Heart left ventricle (tissue), 16 donors: ENCODE measurements around the gene ELAVL1. TPM values are rescaled to one million over a fixed set of nuclear protein-coding genes. Genes with fewer than 3 reads are reported as not detected.
"Not testable (repeated sequence)": the region's sequence is repeated elsewhere in the genome, so short reads cannot be mapped to it uniquely, and the experiment has no call there.

ENCODE experiments used
- ATAC-seq, 4 donors: fragments of 200-7000 bp; cut with Tn5 transposase; one replicate each; pipeline ENCODE4 v1.9.1; 2020 to 2022; ENCODE audit warnings: moderate library complexity in 4 of 4, mild to moderate bottlenecking in 3 of 4, moderate number of reproducible peaks in 1 of 4
- DNase-seq, 5 donors: peaks; one replicate each; pipeline ENCODE4 v3.0.0-alpha.2; 2020
- H3K27ac ChIP-seq, 12 donors: fragments of 200-600 bp; sonication (generic) in 4 of 12; one replicate each; pipeline versions ENCODE4 v1.5.0 to v1.8.0; 2016 to 2022; ENCODE audit warnings: mild to moderate bottlenecking in 2 of 12
- H3K27me3 ChIP-seq, 9 donors: fragments of 200-600 bp; sonication (generic) in 2 of 9; one replicate each; pipeline versions ENCODE4 v1.5.1 to v1.8.0; 2016 to 2022; ENCODE audit warnings: mild to moderate bottlenecking in 3 of 9
- H3K36me3 ChIP-seq, 9 donors: fragments of 200-600 bp; sonication (generic) in 2 of 9; one replicate each; pipeline versions ENCODE4 v1.5.0 to v1.8.0; 2018 to 2022; ENCODE audit warnings: mild to moderate bottlenecking in 2 of 9
- H3K4me1 ChIP-seq, 12 donors: fragments of 200-600 bp; sonication (generic) in 4 of 12; one replicate each; pipeline versions ENCODE4 v1.5.0 to v1.8.0; 2016 to 2022; ENCODE audit warnings: mild to moderate bottlenecking in 3 of 12
- H3K4me3 ChIP-seq, 12 donors: fragments of 200-600 bp; sonication (generic) in 4 of 12; one replicate each; pipeline versions ENCODE4 v1.5.0 to v1.8.0; 2017 to 2022; ENCODE audit warnings: mild to moderate bottlenecking in 9 of 12, moderate library complexity in 4 of 12
- H3K9me3 ChIP-seq, 12 donors: fragments of 200-600 bp; sonication (generic) in 4 of 12; one replicate each; pipeline versions ENCODE4 v1.5.0 to v1.8.0; 2016 to 2022; ENCODE audit warnings: mild to moderate bottlenecking in 1 of 12
- CTCF ChIP-seq, 12 donors: fragments of 200-600 bp; sonication (generic) in 4 of 12; IDR thresholded peaks; one replicate each; pipeline versions ENCODE4 v1.5.0 to v1.8.0; 2018 to 2022; ENCODE audit warnings: antibody characterized with exemption in 12 of 12, mild to moderate bottlenecking in 5 of 12
- POLR2A ChIP-seq, 2 donors: fragments of 450-650 bp; IDR thresholded peaks; one replicate each; pipeline ENCODE4 v1.6.1; 2017; ENCODE audit warnings: antibody characterized with exemption in 2 of 2, mild to moderate bottlenecking in 2 of 2, moderate library complexity in 2 of 2
- WGBS, 4 donors: extraction: QIAGEN DNeasy Blood & Tissue Kit in 2 of 4; methylation state at CpG; one replicate each; pipeline versions ENCODE4 v1.1.5 to v1.1.7; 2013 to 2018; 5-methylcytosine and 5-hydroxymethylcytosine counted together
- intact Hi-C, 10 donors: fragments of 100-400 bp; cut with DNase I; formaldehyde crosslinking; loops; one replicate each; pipeline versions ENCODE4 v1.11.1 to v1.14.2; 2022
- polyA plus RNA-seq, 2 donors: library from polyadenylated mRNA; stranded (reverse); fragments of 200-250 nt; gene quantifications; one replicate each; pipeline ENCODE4 v1.2.3, GENCODE V29; 2013
- total RNA-seq, 9 donors: library from RNA; depleted of rRNA in 2 of 9; stranded (reverse); fragments of >200 nt in 2 of 9; fragmentation: NEBNext Ultra II Directional in 3 of 9; extraction: Animal tissue kit (Norgen Biotek cat#: 25700) in 3 of 9; gene quantifications; one replicate each; pipeline versions ENCODE4 v1.1.0 to v1.2.4, GENCODE V29; 2016 to 2023
- donor health status: ischemic (EF 13 %, LVEDD 7.1; RV severe dilation, severe dysfunction).
- donor health status: healthy with polysubstance abuse.
- donor health status: DM: no; HTN: yes; CAD: no.
- donor health status: DM: no; HTN: no; CAD: no.
- donor health status: ischemic (EF 25% LVEDD 6.9; RV normal size, moderate dysfunction).
- donor health status: ischemic (EF 25% LVEDD 5.7; RV mildly dilated, moderate dysfunction).
- donor health status: healthy.
- donor health status: DM: yes; HTN: yes; CAD: no.
- donor health status: ischemic (EF 35%, LVEDD 5.7; RV mildly dilated, moderate dysfunction).
- donor health status: nonischemic (EF 11% LVEDD 7.7; RV severe dilation, severe dysfunction).
- donor health status: DM: yes; HTN: yes; CAD: no.
- donor health status: PGD.
- donor health status: ischemic (EF 29% LVEDD 5.4; RV normal size, mild dysfunction).
- donor health status: nonischemic (EF 23%, LVEDD 6.1; RV moderate dilation, normal function).

ELAVL1 gene
- total and polyA plus RNA-seq, 11 donors: 9.8 to 62.0 (median 52.6) TPM

DNA sequence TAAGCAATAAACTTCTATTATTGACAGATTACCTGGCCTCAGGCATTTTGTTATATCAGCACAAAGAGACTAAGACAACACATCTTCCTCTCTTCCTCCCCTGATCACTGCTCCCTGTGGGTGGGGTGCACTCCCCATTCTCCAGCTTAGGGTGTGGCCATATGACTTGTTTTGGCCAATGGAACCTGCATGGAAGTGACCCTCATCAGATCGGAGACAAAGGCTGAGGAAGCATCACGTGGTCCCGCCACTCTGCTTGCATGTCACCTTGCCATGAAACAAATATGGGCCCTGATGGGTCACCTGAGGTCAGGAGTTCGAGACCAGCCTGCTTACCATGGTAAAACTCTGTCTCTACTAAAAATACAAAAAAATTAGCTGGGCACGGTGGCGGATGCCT is 33.4 kb upstream of the ELAVL1 start:
- Histone ChIP-seq H3K36me3 (no peaks in the 10 kb centered on the region), H3K4me3 (no peak overlapping the region), H3K27ac (no peak overlapping the region), H3K9me3 (no peaks in the 10 kb centered on the region), H3K27me3 (peaks cover 0 to 21% (median 0%) of the 10 kb centered on the region in 9 donors), H3K4me1 (no peaks in the 10 kb centered on the region)
- intact Hi-C loops: no loop called here
- ATAC-seq (no peak), DNase-seq (no peak)
- WGBS, 4 donors: 73 to 86% (median 79%) methylated on average over 6 of the region's 6 CpGs
- no peak for TF ChIP-seq POLR2A (IDR thresholded peaks at IDR 0.05)

DNA sequence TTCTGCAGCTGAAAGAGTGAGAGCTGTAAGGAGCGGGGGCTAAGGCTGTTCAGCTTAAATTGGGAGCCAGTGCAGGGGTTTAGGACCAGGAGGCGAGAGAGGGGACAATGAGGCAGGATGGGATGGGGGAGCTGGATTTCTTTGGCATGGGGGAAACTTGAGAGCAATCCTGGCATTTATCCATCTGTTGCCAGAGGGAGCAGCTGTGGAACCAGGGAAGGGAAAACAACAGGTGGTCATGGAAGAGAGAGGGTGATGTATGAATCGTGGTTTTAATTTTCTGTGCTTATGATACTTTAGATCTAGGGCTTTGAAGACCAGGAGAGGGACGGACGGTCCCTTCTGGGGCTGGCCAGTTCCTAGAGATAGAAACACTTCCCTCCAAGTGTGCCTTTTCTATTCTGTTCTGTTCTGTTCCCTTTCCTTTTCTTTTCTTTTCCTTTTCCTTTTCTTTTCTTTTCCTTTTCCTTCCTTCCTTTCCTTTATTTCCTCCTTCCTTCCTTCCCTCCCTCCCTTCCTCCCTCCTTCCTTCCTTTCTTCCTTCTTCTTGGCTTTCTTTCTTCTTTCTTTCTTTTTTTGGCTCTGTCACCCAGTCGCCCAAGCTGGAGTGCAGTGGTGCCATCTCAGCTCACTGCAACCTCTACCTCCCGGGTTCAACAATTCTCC is 31.1 kb upstream of the ELAVL1 start:
- intact Hi-C loops: no loop called here
- TF ChIP-seq CTCF (IDR thresholded peaks at IDR 0.05) (no peak), POLR2A (IDR thresholded peaks at IDR 0.05) (no peak)

GRCh38 chr19:8034178-8034525 is 28.7 kb upstream of the ELAVL1 start:
- intact Hi-C loops: no loop called here
- no peaks in the 10 kb centered on the region for H3K9me3 ChIP-seq
- peaks cover 0 to 19% (median 0%) of the 10 kb centered on the region in 9 donors for H3K27me3 ChIP-seq
- H3K27ac ChIP-seq: no peak overlapping the region
- ATAC-seq (no peak), DNase-seq (no peak)
- TF ChIP-seq POLR2A (IDR thresholded peaks at IDR 0.05): no peak
- TF ChIP-seq CTCF (IDR thresholded peaks at IDR 0.05): no peak
- 77 to 93% (median 90%) methylated on average over 6 of the region's 6 CpGs for WGBS, 4 donors
- no peaks in the 10 kb centered on the region for H3K36me3 ChIP-seq
- no peak overlapping the region for H3K4me3 ChIP-seq
- H3K4me1 ChIP-seq: peaks cover 0 to under 1% (median 0%) of the 10 kb centered on the region in 12 donors

More for the DNA sequence above, 31.1 kb upstream of the ELAVL1 start:
- Histone ChIP-seq H3K4me1 (no peaks in the 10 kb centered on the region), H3K27ac (no peak overlapping the region), H3K9me3 (no peaks in the 10 kb centered on the region), H3K27me3 (peaks cover 0 to 21% (median 0%) of the 10 kb centered on the region in 9 donors), H3K4me3 (no peak overlapping the region), H3K36me3 (no peaks in the 10 kb centered on the region)
- ATAC-seq (no peak), DNase-seq (no peak)
- WGBS, 4 donors: 64 to 76% (median 72%) methylated on average over 7 of the region's 7 CpGs

- H3K4me1 ChIP-seq, ATAC-seq, H3K36me3 ChIP-seq, H3K9me3 ChIP-seq, intact Hi-C loops, DNase-seq, H3K4me3 ChIP-seq, H3K27ac ChIP-seq: not testable (repeated sequence)
- H3K27me3 ChIP-seq: peaks cover 0 to 13% (median 0%) of the 10 kb centered on the region in 9 donors
- WGBS, 4 donors: 57 to 68% (median 64%) methylated on average over 22 of the region's 22 CpGs
Observed at GRCh38 chr19:8033287-8034177, 28.1 kb upstream of the ELAVL1 start.

DNA sequence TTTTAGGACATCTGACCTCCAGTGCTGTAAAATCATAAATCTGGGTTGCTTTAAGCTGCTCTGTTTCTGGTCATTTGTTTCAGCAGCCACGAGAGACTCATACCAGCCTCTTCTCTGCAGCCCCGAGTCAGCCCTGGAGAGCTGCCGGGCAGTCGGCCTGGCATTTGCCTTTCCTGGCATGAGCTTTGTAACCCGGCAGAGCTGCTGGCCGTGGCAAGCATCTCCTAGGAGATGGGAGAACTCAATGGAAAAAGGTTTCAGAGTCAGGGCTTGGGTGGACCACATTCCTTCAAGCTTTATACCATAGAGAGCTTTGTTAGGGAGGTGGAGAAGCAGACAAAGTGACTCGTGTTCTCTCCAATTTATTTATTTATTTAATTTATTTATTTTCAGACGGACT is 25.5 kb upstream of the ELAVL1 start:
- 75 to 88% (median 85%) methylated on average over 8 of the region's 8 CpGs for WGBS, 4 donors
- TF ChIP-seq CTCF (IDR thresholded peaks at IDR 0.05): no peak
- no peak for TF ChIP-seq POLR2A (IDR thresholded peaks at IDR 0.05)
- ATAC-seq: no peak
- Histone ChIP-seq H3K27me3 (peaks cover 0 to 9% (median 0%) of the 10 kb centered on the region in 9 donors), H3K4me1 (peaks cover 0 to 2% (median 0%) of the 10 kb centered on the region in 12 donors), H3K4me3 (no peak overlapping the region), H3K36me3 (no peaks in the 10 kb centered on the region), H3K9me3 (no peaks in the 10 kb centered on the region), H3K27ac (no peak overlapping the region)
- intact Hi-C loops: no loop called here
- no peak for DNase-seq
